Activated CD4-positive, CD25-positive, alpha-beta regulatory T cell treated with anti-CD3 and anti-CD28 coated beads, Interleukin-2, amount 50 U/mL, for 24 hours (primary cell): Measurements from ENCODE around the gene EXT2.

Experiments used
- ATAC-seq, 2 donors: fragments of 150-1000 bp; cut with Tn5 transposase; one replicate each; pipeline ENCODE4 v1.10.0; 2021; ENCODE audit warnings: mild to moderate bottlenecking in 1 of 2, moderate library complexity in 1 of 2

The EXT2 gene

DNA sequence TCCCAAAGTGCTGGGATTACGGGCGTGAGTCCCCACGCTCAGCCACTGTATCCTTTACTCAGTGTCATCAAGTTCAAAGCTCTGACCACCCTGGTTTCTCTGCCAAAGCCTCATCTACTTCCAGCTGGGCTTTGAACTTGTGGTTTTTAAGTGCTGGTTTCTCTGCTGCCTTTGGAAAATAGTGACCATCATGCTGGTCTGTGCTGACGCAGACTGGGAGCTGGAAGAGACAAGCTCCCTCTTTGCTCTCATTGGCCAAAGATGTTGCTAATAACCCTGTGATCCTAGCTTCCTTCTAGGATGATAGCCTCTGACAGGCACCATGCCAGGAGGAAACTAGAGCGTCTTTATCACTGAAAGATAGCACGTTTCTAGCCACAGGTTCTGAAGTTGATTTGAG, 152.0 kb downstream of the EXT2 start:
- no peak for ATAC-seq

DNA sequence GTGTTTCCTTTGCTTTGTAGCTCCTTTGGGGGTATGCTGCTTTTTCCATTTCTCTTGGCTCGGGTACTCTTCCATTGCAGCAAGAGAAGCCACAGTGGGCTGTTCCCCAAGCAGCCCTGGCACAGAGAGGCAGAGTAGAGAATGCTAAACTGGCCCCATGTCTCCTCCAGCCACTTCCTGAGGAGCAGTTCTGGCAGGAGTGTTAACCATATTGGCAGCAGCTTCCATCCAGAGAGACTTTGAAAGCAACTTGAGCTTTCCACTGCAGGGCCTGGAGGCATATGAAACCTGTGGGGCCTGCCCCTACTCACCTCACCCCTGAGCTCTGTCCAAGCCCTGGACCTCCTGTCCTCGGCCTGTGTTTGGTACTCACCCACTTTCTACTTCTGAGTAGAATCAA, 152.6 kb downstream of the EXT2 start:
- ATAC-seq, result no peak

DNA sequence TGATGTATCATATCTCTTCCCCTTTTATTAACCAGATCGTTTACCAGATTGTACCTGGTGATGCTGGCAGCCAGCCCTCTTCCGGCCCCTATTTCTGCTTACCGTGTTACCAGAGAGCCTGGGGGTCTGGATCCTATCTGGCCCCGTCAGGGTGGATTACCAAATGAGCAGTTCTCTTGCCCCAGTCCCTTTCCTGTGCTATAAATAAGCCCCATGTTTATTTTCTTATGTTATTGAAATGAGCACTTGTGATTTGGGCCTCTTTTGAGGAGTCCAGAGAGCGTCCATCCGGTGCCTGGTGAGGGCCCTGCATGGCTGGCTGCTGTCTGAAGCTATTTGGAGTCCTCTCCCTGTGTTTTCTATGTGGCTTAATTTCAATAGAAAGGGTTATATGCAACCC, 154.9 kb downstream of the EXT2 start:
- no peak for ATAC-seq

DNA sequence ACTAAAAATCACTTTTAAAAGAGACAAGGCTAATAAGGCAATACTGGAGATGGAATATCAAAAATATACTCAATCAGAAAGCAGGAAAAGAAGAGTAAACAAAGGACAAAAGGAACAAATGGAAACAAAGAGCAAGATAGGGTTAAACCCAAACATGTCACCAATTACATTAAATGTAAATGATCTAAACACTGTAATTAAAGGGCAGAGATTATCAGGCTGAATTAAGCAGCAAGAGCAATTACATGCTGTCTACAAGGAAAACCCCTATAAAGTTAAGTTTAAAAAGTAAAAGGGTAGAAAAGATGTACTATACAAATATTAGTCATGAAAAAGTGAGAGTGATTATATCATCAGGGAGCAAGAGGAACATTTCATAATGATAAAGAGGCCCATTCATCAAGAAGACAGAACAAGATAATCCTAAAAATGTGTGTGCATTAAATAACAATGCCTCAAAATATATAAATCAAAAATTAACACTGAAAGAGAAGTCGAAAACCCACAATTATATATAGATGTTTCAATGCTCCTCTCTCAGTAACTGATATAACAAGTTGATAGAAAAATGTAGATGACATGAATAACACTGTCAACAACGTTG, 157.6 kb downstream of the EXT2 start:
- no peak for ATAC-seq

DNA sequence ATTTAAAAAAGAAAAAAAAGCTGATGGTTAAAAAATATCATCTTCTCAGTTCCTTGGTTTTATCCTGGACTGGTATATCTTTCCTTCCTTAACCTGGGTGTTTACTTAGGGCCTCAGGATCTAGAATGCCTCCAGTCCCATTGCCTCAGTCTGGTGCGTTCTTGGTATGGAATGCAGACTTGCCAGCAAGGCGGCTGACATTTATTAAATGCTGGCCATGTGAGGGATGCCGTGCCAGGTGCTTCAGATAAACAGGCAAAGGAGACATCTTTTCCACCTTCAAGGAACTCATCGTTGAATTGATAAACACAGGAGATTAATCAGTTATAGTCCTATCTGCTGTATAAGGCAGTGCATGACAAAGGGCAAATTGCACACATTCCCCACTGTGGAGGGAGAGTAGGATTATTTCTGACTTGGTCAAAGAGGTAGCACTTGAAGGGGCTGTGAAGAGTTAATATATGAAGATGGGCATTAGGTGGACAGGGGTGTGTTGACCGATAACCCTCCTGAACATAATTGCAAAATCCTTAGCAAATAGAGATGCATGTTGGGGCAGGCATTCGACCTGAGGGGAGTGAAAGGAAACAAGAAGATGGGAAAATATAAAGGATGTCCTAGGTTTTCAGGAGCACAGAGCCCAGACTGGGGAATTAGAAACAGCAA, 160.1 kb downstream of the EXT2 start:
- ATAC-seq, result no peak

DNA sequence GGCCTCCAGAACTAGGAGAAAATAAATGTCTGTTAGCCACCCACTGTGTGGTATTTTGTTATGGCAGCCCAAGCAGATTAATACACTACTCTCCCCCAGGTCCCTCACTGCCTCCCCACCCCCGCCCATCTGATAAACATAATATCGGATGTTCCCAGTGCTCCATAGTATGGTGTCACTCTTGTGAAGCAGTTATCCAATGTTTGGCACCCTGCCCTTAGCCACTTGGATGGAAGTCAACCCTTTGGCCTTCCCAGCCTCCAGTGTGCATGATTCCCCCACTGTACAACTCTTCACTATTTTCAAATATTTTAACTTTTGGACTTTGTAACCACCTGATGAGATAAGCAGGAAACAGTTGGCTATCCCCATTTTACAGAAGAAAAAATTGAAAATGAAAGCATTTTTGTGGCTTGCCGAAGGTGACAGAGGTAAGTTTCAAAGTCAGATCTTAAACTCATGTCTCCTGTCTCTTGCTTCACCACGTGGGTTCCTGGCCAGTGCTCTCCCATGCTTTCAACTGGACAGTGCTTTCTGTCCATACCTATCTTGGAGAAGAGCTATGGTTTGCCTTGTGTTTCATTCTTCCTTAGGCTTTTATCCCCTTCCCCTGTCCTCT, 161.3 kb downstream of the EXT2 start:
- ATAC-seq, result no peak

DNA sequence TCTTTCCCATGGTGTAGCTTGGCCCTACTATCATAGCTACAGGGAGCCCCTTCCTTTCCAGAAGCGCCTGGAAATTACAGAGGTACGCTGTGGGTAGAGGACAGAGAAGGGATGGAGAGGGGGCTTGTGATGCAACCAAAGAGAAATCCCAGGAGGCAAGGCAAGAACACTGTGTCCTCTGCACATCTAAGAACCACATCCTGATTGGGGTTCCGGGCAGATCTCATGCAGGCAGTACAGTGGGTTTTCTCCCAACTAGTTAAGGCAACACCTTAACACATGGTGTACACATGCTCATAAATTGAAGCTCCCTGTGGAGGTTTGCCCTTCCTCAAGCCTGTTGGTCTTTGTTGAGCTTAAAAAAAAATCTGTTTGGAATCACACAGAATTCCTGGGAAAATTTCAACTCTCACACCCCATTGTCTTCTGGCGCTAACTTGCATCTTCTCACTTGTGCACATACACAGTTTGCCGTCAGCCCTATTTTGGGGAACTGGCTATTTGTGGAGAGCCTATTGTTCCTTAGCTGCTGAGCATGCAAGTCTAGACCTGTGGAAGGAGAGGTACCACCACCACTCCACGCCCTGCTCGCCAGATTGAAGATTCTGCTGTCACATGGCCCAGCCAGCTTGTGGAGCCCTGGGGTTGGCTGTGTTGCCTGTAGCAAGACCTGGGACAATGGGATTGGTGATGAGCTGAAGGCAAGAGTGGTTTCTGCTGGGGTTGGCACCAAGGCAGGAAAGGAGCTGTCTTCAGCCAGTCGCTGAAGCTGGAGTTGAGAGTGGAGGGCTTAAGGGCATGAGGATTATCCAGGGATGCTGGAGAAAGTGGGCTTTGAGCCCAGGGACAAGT, 162.1 kb downstream of the EXT2 start:
- no peak for ATAC-seq

DNA sequence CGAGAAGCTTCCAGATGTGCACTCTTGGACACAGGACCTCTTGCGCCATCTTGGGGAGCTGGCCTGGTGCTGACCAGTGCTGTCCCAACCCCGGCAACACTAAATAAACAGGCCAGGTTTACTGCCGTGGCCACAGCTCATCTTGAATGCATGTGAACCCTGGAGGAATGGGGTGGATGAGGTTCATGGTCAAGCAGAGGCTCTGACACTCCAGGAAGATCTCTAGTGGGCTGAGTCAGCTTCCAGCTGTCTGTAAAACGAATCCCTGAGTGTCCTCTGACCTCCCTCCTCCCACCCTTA, 162.7 kb downstream of the EXT2 start:
- no peak for ATAC-seq

DNA sequence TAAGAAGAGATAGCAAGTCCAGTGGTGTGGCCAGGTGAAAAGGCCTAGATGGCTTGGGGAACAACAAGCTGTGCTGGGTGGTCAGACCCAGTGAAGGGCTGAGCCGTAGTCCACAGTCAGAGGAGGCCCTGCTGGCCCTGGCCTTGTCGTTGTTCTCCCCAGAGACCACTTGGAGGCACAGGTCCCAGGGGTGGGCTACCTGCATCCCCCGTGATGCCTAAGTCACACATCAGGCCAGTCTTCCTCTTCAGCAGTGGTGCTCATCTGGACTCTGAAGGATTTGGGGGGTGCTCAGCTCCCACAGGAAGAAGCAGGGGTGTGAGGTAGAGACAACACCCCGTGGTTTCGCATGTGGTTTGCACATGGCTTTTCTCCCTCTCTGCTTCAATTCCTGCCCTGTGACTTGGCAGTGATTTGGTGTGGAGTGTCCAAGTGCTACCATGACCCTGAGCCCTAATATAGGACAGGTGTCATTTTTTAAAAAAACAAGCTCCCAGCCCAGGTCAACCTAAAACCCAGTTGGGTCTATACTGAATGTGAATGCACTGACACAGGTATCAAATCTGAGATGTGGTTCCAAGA, 163.5 kb downstream of the EXT2 start:
- no peak for ATAC-seq

DNA sequence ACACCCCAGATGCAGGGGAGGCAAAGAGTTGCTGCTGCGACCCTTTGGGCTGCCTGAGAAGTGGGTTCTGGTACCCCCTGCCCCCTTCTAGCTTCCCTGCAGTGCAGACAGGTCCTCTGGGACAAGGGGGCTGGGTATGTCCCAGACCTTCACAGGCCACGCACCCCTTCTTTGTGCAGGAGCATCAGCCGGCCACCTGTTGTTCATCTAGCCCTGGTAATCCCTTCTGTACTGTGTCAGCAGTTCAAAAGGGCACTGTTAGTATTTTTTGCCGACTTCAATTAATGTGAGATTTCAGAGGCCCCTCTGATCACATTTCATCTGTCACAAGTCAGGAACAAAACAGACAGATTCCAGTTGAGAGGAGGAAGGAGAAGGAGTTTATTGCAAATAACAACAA, 164.6 kb downstream of the EXT2 start:
- ATAC-seq, result no peak

DNA sequence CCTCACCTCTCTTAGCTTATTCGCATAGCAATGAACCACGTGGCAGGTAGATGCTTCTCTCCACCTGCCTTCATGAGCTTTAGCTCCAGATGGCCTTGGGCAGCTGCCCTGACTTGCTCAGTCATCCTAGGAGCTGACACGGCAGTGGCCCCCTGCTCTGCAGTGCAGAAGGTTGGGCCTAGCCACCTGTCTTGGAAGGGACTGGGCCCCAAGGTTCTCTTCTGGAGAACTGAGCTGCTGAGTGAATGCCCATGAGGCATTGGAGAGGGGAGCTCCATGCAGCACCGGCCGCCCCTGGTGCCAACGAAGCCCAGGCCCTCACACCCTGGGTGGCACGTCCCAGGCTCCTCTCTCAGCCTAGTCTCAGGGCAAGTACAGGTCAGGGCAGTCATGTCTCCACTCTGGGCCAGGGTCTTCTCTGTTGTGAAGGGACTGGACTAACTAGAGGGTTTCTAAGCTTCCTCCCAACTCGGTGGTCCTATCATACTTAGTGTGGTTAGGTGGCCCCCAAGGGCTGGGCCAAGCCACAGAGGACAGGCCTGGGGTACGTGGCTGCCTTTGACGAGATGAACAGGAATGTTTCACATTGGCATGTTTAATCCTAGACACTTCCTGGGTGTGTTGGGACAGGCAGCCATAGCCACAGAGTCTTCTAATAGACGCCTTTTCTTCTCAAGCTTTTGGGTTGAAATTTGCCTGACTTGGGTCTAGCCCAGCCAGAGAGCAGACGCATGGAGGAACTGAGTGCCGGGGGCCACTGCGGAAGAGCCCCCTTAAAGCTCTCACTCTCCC, 166.5 kb downstream of the EXT2 start:
- no peak for ATAC-seq

DNA sequence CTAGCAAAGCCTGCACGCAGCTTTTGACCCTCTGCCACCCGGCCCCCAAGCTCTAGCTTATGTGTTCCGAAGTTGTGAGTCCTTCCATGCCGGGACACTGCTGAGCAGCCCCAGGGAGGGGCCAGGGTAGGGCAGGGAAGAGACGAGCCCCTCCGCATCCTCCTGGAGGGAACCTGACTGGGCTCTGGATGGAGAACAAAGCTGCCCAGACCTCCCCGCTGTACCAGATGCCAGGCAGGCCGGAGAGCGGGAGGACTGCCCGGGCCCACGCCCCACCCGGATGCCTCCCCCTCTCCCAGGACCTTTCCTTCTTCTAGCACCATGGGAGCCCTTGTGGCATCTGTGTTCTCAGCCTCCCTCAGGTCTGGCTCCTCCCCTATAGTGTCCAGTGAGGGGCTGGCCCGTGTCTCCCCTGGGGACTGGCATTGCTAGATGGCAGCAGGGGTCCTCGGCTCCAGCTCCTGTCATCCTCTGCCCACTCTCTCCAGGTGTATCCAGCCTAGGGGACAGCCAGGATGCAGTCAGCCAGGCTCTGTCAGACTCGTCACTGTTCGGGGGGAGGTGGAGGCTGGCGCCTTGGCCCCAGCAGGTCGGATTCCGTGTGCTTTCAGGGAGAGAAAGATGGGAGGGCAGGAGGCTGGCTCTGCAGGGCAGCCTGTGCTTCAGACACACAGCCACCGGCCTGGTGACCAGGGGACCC, 168.4 kb downstream of the EXT2 start:
- no peak for ATAC-seq

DNA sequence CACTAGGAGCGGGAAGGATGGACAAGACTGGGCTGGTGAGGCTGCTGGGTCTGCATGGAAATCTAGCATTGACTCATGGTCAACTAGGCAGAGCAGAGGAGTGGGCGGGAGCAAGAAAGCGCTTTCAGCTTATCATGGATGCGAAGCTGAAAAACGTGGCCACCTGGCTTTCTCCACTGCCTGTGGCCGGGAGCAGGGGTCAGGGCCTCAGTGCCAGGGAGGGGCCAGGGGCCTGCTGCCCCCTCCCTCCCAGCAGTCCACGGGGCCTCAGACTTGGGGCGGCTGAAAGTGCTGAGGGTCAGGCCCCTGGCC, 168.9 kb downstream of the EXT2 start:
- no peak for ATAC-seq

DNA sequence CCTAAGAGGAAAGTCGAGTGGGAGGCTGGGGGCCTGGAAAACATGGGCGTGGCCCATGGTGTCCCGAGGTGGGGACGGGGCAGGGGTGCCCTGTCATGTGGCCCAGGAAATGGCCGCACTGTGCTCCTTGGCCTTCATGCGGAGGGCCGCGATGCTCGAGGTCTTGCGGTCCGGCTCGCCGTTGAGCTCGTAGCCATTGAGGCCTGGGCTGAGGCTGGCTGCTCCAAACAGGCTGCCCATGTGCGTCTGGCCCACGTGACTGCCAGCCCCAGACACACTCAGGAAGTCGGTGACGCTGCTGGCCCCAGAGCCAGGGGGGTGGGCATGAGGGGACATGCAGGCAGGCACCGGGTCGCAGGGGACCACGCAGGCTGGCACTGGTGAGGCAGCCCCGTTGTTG, 169.3 kb downstream of the EXT2 start:
- ATAC-seq, result no peak

DNA sequence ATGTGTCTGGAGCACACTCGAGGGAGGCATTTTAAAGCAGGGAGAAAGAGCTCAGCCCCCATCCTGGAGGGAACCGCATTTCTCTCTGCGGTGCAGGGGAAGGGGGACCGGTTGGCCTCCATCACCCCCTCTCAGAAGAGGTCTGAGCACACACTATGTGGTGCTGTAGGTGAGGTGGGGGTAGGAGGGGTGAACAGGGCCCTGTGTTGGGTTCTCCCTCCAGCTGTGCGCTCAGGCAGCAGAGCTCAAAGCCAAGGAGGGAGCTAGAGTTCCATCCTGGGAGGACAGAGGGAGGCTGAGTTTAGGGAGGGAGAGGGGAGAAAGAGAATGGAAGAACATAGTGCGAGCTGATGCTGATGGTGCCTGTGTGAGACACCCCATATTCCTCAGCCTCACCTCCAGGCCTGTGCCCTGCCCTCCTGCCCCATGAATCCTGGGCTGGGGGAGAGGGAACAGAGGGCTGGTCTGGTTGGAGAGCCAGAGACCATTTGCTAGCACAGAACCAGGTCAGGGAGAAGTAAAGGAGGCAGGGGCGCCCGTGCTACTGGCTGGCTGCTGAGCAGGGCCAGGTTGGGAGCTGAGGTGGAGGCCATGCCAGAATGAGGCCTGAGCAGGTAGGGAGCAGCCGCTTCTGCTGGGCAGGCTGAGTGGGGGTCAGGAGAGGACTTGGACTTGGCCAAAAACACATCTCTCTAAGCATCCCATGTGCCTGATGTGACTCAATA, 170.7 kb downstream of the EXT2 start:
- ATAC-seq, result no peak

DNA sequence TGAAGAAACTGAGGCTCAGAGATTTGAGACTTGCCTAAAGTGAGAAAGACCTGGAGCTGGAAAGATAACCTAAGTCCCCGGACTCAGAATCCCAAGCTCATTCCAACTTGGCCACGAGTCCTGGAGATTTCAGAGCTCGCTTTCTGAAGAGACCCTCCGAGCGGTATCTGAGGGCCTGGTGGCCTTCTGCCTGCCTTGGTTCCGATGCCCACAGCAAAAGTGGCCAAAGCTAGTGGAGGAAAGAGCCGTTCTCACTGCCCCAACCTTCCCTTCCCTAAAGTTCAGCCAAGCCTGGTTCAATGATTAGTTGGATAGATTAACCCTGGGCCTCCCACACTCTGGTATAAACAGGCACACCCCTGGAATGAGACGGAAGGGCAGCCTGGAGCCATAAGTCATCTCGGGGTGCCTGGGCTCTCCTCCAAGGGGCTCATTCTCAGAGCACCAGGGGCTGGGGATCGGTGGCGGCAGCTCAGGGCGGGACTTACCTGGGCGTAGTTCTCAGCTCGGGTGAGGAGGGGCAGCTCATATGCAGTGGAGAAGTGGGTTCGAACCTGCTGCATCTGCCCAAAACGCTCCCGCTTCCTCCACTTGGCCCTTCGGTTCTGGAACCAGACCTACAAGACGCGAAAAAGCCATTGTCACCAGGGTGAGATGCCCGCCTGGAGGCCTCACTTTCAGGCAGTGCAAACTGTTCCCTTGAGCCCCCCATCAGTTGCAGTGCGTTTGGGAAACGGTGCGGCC, 171.7 kb downstream of the EXT2 start:
- no peak for ATAC-seq

DNA sequence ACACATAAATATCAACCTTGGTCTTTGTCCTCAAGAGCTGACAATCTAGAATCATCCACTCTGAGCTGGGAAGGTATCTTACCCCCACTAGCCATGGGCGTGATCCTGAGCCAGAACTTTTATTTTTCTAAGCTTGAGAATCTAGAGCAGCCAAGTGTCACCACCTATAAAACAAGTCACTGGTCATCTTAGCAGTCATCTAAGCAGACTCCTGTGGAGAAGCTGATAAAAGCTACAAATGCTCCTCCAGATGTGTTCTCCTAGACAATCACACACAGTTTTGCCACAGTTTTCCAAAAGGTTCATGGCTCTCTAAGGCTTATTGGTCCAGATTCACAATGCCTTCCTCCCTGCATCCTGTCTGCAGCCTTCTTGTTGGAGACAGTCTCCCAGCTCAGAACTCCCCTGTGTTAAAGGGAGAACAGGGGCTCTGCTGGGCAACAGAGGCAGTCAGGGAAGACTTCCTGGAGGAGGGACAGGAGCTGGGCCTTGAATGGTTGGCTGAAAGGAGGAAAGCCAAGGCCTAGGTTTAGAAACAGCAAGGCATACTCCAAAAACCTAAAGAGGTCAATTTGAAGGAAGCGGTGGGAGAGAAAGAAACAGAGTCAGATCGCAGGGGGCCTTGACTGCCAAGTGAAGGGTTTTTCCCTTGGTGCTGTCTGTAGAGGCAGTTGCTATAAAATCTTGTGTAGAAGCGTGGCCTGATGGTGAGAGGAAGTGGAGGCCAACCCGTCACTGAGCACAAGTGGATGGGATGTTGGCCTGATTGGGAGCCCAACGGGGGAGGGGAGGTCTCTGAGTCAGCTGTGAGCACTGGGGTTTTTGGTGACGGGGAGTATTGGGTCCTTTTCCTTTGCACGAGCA, 172.5 kb downstream of the EXT2 start:
- no peak for ATAC-seq

DNA sequence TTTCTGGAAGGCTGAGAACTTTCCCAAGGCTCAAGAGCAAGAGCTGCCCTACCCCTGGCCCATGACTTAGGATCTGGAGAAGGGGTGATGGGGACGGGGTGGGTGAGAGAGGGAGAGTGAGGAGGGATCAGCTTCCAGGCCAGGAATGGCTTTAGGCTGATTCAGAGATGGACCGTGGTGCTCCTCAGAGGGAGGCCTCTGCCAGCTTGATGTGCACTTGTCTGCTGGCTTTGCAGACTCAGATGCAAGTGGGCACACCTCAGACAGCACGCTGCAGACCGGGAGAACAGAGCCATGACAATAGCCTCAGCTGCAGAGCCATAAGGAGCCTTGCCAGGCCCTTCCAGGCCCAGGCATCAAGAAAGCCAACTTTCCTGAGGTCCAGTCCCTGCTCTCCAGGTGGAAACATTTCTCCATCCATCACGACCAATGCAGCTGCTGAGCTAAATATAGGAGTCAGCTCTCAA, 173.2 kb downstream of the EXT2 start:
- ATAC-seq, result no peak
